HepG2 (cell line): ENCODE results near the gene TBCD.

ENCODE experiments used
- CTCF ChIP-seq: sonication (generic); formaldehyde crosslinking; IDR thresholded peaks from 2 replicates; pipeline ENCODE4 v1.5.0; 2020; ENCODE audit warnings: mild to moderate bottlenecking, missing genetic modification reagents, moderate library complexity
- HNRNPLL ChIP-seq: fragments of 200-400 bp; formaldehyde crosslinking; IDR thresholded peaks from 2 replicates; pipeline ENCODE4 v1.6.1; 2017; ENCODE audit warnings: mild to moderate bottlenecking, low read depth, low read length; ENCODE audit not compliant: poor library complexity, severe bottlenecking
- JUN ChIP-seq: sonication (generic); formaldehyde crosslinking; IDR thresholded peaks from 2 replicates; pipeline ENCODE4 v1.4.0; 2020; ENCODE audit warnings: mild to moderate bottlenecking, missing genetic modification reagents
- KLF6 ChIP-seq: IDR thresholded peaks from 2 replicates; pipeline ENCODE4 v1.8.0; 2016; ENCODE audit warnings: missing biosample characterization, missing genetic modification reagents
- NAIF1 ChIP-seq: sonication (generic); formaldehyde crosslinking; IDR thresholded peaks from 2 replicates; pipeline ENCODE4 v1.5.0; 2020; ENCODE audit warnings: mild to moderate bottlenecking, missing genetic modification reagents, borderline replicate concordance
- POLR2A ChIP-seq, 2 experiments: IDR thresholded peaks; 2 replicates each; pipeline ENCODE4 v1.6.1; 2011; ENCODE audit warnings: low read depth in 2 of 2, low read length in 2 of 2, mild to moderate bottlenecking in 1 of 2, moderate library complexity in 1 of 2; ENCODE audit not compliant: insufficient read depth in 1 of 2
- RAD21 ChIP-seq: fragments of 450-650 bp; formaldehyde crosslinking; IDR thresholded peaks from 2 replicates; pipeline ENCODE4 v1.5.0; 2020; ENCODE audit warnings: mild to moderate bottlenecking
- ZNF256 ChIP-seq: sonication (generic); formaldehyde crosslinking; conservative IDR thresholded peaks from 2 replicates; pipeline ENCODE4 v1.4.0; 2020; ENCODE audit warnings: missing genetic modification reagents

GRCh38 chr17:82710499-82711232, 41.2 kb upstream of the TBCD start:
- peak; percentile 67 for TF ChIP-seq CTCF
- TF ChIP-seq POLR2A (IDR thresholded peaks at IDR 0.05; ENCODE audit: insufficient read depth in 1 of 2, low read depth in 2 of 2, low read length in 2 of 2): no peak
- no peak for TF ChIP-seq JUN (CRISPR knock-in tag)
- TF ChIP-seq ZNF256 (CRISPR knock-in tag): no peak
- TF ChIP-seq HNRNPLL: no peak
- TF ChIP-seq NAIF1 (CRISPR knock-in tag): no peak
- TF ChIP-seq RAD21 (CRISPR knock-in tag): peak; percentile 15; the same call in 1 of the 2 replicates
- no peak for TF ChIP-seq KLF6
